H9 (cell line): Measurements from ENCODE around the gene BTD. TPM values are rescaled to one million over a fixed set of nuclear protein-coding genes. Genes with fewer than 3 reads are reported as not detected.

ENCODE experiments used
- DNase-seq: peaks from one replicate; pipeline ENCODE4 v3.0.0-alpha.2; 2017
- H2AFZ ChIP-seq: one replicate; pipeline ENCODE4 v1.6.1; 2013; ENCODE audit warnings: mild to moderate bottlenecking, low read length, control low read depth, moderate library complexity
- H2AK5ac ChIP-seq: 2 replicates; pipeline ENCODE4 v1.6.1; 2013; ENCODE audit warnings: low read length, control low read depth, mixed read lengths; ENCODE audit not compliant: insufficient read length
- H2BK120ac ChIP-seq: one replicate; pipeline ENCODE4 v1.6.1; 2013; ENCODE audit warnings: low read depth, mild to moderate bottlenecking, low read length, control low read depth, inconsistent platforms; ENCODE audit not compliant: poor library complexity, severe bottlenecking
- H2BK12ac ChIP-seq: 2 replicates; pipeline ENCODE4 v1.6.1; 2013; ENCODE audit warnings: low read length, control low read depth, mixed read lengths, low read depth; ENCODE audit not compliant: insufficient read length
- H2BK15ac ChIP-seq: 2 replicates; pipeline ENCODE4 v1.6.1; 2013; ENCODE audit warnings: low read depth, low read length, control low read depth
- H2BK20ac ChIP-seq: one replicate; pipeline ENCODE4 v1.6.1; 2013; ENCODE audit warnings: low read depth, mild to moderate bottlenecking, low read length, control low read depth, inconsistent platforms; ENCODE audit not compliant: poor library complexity, severe bottlenecking
- H2BK5ac ChIP-seq: 2 replicates; pipeline ENCODE4 v1.6.1; 2013; ENCODE audit warnings: low read length, control low read depth, mixed read lengths; ENCODE audit not compliant: insufficient read length
- H3K14ac ChIP-seq: 2 replicates; pipeline ENCODE4 v1.6.1; 2013; ENCODE audit warnings: low read length, control low read depth; ENCODE audit not compliant: insufficient read depth
- H3K18ac ChIP-seq: 2 replicates; pipeline ENCODE4 v1.6.1; 2013; ENCODE audit warnings: low read depth, mild to moderate bottlenecking, mixed read lengths, low read length, control low read depth; ENCODE audit not compliant: insufficient read length
- H3K23ac ChIP-seq: 2 replicates; pipeline ENCODE4 v1.6.1; 2013; ENCODE audit warnings: low read length, control low read depth, mixed read lengths, low read depth; ENCODE audit not compliant: insufficient read length
- H3K23me2 ChIP-seq: 2 replicates; pipeline ENCODE4 v1.6.1; 2013; ENCODE audit warnings: low read depth, mild to moderate bottlenecking, mixed read lengths, low read length, control low read depth; ENCODE audit not compliant: insufficient read length, poor library complexity, severe bottlenecking
- H3K27ac ChIP-seq: 2 replicates; pipeline ENCODE4 v1.5.1; 2013; ENCODE audit warnings: low read length, control low read depth, mixed read lengths, low read depth; ENCODE audit not compliant: insufficient read length
- H3K27me3 ChIP-seq: 2 replicates; pipeline ENCODE4 v1.6.1; 2013; ENCODE audit warnings: low read length, control low read depth, inconsistent platforms; ENCODE audit not compliant: insufficient read depth
- H3K4ac ChIP-seq: 2 replicates; pipeline ENCODE4 v1.6.1; 2013; ENCODE audit warnings: low read depth, mild to moderate bottlenecking, control low read depth, inconsistent platforms, low read length, moderate library complexity
- H3K4me1 ChIP-seq: 2 replicates; pipeline ENCODE4 v1.6.1; 2013; ENCODE audit warnings: low read length, control low read depth, inconsistent platforms; ENCODE audit not compliant: insufficient read depth
- H3K4me2 ChIP-seq: 2 replicates; pipeline ENCODE4 v1.6.1; 2013; ENCODE audit warnings: low read length, control low read depth, mixed read lengths; ENCODE audit not compliant: insufficient read length, insufficient read depth
- H3K56ac ChIP-seq: 2 replicates; pipeline ENCODE4 v1.6.1; 2013; ENCODE audit warnings: low read depth, mild to moderate bottlenecking, mixed read lengths, low read length, control low read depth; ENCODE audit not compliant: insufficient read length
- H3K79me1 ChIP-seq: 2 replicates; pipeline ENCODE4 v1.6.1; 2013; ENCODE audit warnings: low read depth, mild to moderate bottlenecking, moderate library complexity, low read length, control low read depth, inconsistent platforms; ENCODE audit not compliant: insufficient read depth, poor library complexity, severe bottlenecking
- H3K79me2 ChIP-seq: 2 replicates; pipeline ENCODE4 v1.6.1; 2013; ENCODE audit warnings: low read length, control low read depth, inconsistent platforms; ENCODE audit not compliant: insufficient read depth
- H3K9ac ChIP-seq: 2 replicates; pipeline ENCODE4 v1.6.1; 2013; ENCODE audit warnings: low read length, control low read depth, mixed read lengths; ENCODE audit not compliant: insufficient read length; ENCODE audit errors: extremely low read depth
- H3K9me3 ChIP-seq: one replicate; pipeline ENCODE4 v1.6.1; 2013; ENCODE audit warnings: low read depth, low read length, inconsistent platforms; ENCODE audit not compliant: control insufficient read depth
- H3T11ph ChIP-seq: one replicate; pipeline ENCODE4 v1.6.1; 2013; ENCODE audit warnings: mild to moderate bottlenecking, low read length, control low read depth, inconsistent platforms
- H4K20me1 ChIP-seq: one replicate; pipeline ENCODE4 v1.6.1; 2013; ENCODE audit not compliant: control insufficient read depth, insufficient read length, insufficient read depth
- H4K5ac ChIP-seq: 2 replicates; pipeline ENCODE4 v1.6.1; 2013; ENCODE audit warnings: low read depth, mild to moderate bottlenecking, mixed read lengths, low read length, control low read depth; ENCODE audit not compliant: insufficient read length
- H4K8ac ChIP-seq: replicated peaks from 2 replicates; pipeline ENCODE4 v1.6.1; 2013; ENCODE audit warnings: low read length, control low read depth, mixed read lengths, low read depth; ENCODE audit not compliant: insufficient read length
- H4K91ac ChIP-seq: 2 replicates; pipeline ENCODE4 v1.6.1; 2013; ENCODE audit warnings: low read depth, mild to moderate bottlenecking, moderate library complexity, mixed read lengths, low read length, control low read depth; ENCODE audit not compliant: insufficient read length
- H3K27ac Mint-ChIP-seq, 3 experiments: 2 replicates in 2 of 3; 3 replicates in 1 of 3; pipeline ENCODE4 v1.8.0; 2020 to 2021; ENCODE audit warnings: mixed read lengths in 3 of 3, mild to moderate bottlenecking in 1 of 3, moderate library complexity in 1 of 3
- H3K27me3 Mint-ChIP-seq: 2 replicates; pipeline ENCODE4 v1.8.0; 2021; ENCODE audit warnings: low read depth, mild to moderate bottlenecking, moderate library complexity, mixed read lengths
- H3K36me3 Mint-ChIP-seq, 3 experiments: 2 replicates in 2 of 3; 3 replicates in 1 of 3; pipeline ENCODE4 v1.8.0; 2020 to 2021; ENCODE audit warnings: low read depth in 3 of 3, mixed read lengths in 3 of 3; ENCODE audit not compliant: insufficient read depth in 1 of 3
- H3K4me1 Mint-ChIP-seq, 2 experiments: 2 replicates each; pipeline ENCODE4 v1.8.0; 2020; ENCODE audit warnings: mixed read lengths in 2 of 2
- H3K4me3 Mint-ChIP-seq, 2 experiments: 2 replicates in 1 of 2; 3 replicates in 1 of 2; pipeline ENCODE4 v1.8.0; 2020 to 2021; ENCODE audit warnings: mild to moderate bottlenecking in 2 of 2, mixed read lengths in 2 of 2, moderate library complexity in 1 of 2
- H3K9me3 Mint-ChIP-seq, 2 experiments: 2 replicates in 1 of 2; 3 replicates in 1 of 2; pipeline ENCODE4 v1.8.0; 2020; ENCODE audit warnings: mild to moderate bottlenecking in 2 of 2, mixed read lengths in 2 of 2, moderate library complexity in 1 of 2
- WGBS: extraction: QIAGEN DNeasy Blood & Tissue Kit; methylation state at CpG from one replicate; pipeline ENCODE4 v1.1.7; 2013; ENCODE audit warnings: missing lambda C conversion rate, low lambda C conversion rate, mixed read lengths; ENCODE audit not compliant: insufficient read length; ENCODE audit errors: extremely low coverage; 5-methylcytosine and 5-hydroxymethylcytosine counted together
- total RNA-seq: library from RNA; stranded (reverse); gene quantifications from 2 replicates; pipeline ENCODE4 v1.2.1, GENCODE V29; 2021
- TF ChIP-seq, protein P1 (sequence below): fragments of 200-600 bp; sonication (generic); conservative IDR thresholded peaks from 3 replicates; pipeline ENCODE4 v1.8.0; 2021; ENCODE audit warnings: antibody characterized with exemption, mild to moderate bottlenecking

Gene BTD
- total RNA-seq, 1 experiment from 2014 or later: 21.5 TPM

DNA sequence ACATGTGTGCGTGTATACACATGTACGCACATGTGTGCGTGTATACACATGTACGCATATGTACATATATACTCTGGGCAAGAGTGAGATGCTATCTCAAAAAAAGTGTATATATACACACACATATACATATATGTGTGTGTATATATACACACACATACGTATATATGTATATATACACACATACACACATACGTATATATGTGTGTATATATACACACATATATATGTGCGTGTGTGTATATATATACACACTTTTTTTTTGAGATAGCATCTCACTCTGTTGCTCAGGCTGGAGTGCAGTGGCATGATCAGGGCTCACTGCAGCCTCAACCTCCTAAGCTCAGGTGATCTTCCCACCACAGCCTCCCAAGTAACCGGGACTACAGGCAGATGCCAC, 8.6 kb upstream of the BTD start:
- H3K23me2 ChIP-seq: no peaks in the 10 kb centered on the region
- no peak overlapping the region for H2AFZ ChIP-seq
- Mint-ChIP-seq H3K27me3 (no peaks in the 10 kb centered on the region), H3K4me3 (no peak overlapping the region), H3K4me1 (no peaks in the 10 kb centered on the region), H3K9me3 (no peaks in the 10 kb centered on the region), H3K27ac (no peak overlapping the region), H3K36me3 (peaks cover 6 to 51% (median 48%) of the 10 kb centered on the region in 3 experiments)
- no CpG with 5 or more reads among the region's 8 CpGs for WGBS
- no peak overlapping the region for H2BK15ac ChIP-seq
- no peaks in the 10 kb centered on the region for H4K20me1 ChIP-seq
- no peak overlapping the region for H3K14ac ChIP-seq
- H3K23ac ChIP-seq: no peak overlapping the region
- DNase-seq: no peak
- no peaks in the 10 kb centered on the region for H3K9me3 ChIP-seq
- H2AK5ac ChIP-seq: no peak overlapping the region
- H3K27me3 ChIP-seq: no peaks in the 10 kb centered on the region
- no peaks in the 10 kb centered on the region for H3K79me1 ChIP-seq
- H4K8ac ChIP-seq: no peak overlapping the region
- H3K27ac ChIP-seq: no peak overlapping the region
- H2BK20ac ChIP-seq: no peak overlapping the region
- no peak overlapping the region for H2BK12ac ChIP-seq
- H3K9ac ChIP-seq: no peak overlapping the region
- no peak overlapping the region for H4K91ac ChIP-seq
- TF ChIP-seq, protein P1, sequence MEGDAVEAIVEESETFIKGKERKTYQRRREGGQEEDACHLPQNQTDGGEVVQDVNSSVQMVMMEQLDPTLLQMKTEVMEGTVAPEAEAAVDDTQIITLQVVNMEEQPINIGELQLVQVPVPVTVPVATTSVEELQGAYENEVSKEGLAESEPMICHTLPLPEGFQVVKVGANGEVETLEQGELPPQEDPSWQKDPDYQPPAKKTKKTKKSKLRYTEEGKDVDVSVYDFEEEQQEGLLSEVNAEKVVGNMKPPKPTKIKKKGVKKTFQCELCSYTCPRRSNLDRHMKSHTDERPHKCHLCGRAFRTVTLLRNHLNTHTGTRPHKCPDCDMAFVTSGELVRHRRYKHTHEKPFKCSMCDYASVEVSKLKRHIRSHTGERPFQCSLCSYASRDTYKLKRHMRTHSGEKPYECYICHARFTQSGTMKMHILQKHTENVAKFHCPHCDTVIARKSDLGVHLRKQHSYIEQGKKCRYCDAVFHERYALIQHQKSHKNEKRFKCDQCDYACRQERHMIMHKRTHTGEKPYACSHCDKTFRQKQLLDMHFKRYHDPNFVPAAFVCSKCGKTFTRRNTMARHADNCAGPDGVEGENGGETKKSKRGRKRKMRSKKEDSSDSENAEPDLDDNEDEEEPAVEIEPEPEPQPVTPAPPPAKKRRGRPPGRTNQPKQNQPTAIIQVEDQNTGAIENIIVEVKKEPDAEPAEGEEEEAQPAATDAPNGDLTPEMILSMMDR: no peak
- no peak overlapping the region for H3T11ph ChIP-seq
- H4K5ac ChIP-seq: no peak overlapping the region
- H2BK5ac ChIP-seq: no peak overlapping the region
- no peaks in the 10 kb centered on the region for H3K79me2 ChIP-seq
- no peak overlapping the region for H3K4me2 ChIP-seq
- no peak overlapping the region for H3K56ac ChIP-seq
- no peak overlapping the region for H2BK120ac ChIP-seq
- no peak overlapping the region for H3K4ac ChIP-seq
- no peaks in the 10 kb centered on the region for H3K4me1 ChIP-seq
- no peak overlapping the region for H3K18ac ChIP-seq
